ENCODE results near the gene TXNDC11.

Gene TXNDC11

DNA sequence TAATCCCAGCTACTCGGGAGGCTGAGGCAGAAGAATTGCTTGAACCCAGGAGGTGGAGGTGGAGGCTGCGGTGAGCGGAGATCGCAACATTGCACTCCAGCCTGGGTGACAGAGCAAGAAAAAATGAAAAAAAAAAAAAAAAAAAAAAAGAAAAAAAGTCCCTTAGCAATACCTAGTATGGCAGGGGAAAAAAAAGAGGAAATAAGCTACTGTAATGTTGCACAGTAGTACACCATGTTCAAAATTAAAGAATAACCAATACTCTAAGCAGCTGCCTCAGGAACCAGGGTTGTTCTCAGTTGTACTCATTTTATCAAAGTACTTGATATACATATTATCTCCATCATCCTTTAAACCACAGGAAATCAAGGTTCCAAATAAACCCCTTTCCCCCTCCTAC is 17.3 kb upstream of the TXNDC11 start:
- Histone ChIP-seq H3K27me3 (ENCODE audit: insufficient read depth, low read depth) (no peaks in the 10 kb centered on the region), H3K4me1 (ENCODE audit: low read depth, poor library complexity, severe bottlenecking) (no peaks in the 10 kb centered on the region), H3K4me2 (no peak overlapping the region), H2AFZ (ENCODE audit: low read depth) (no peak overlapping the region), H3K79me2 (ENCODE audit: insufficient read depth, low read depth) (no peaks in the 10 kb centered on the region), H3K27ac (no peak overlapping the region), H4K20me1 (ENCODE audit: insufficient read depth) (no peaks in the 10 kb centered on the region), H3K4me3 (IDR thresholded peaks at IDR 0.05; ENCODE audit: insufficient read depth, low read depth, low read length) (no peak overlapping the region), H3K36me3 (ENCODE audit: insufficient read depth) (peaks cover 17% of the 10 kb centered on the region; the same call in 1 of the 2 replicates), H3K9ac (no peak overlapping the region)
- TF ChIP-seq, protein P1, sequence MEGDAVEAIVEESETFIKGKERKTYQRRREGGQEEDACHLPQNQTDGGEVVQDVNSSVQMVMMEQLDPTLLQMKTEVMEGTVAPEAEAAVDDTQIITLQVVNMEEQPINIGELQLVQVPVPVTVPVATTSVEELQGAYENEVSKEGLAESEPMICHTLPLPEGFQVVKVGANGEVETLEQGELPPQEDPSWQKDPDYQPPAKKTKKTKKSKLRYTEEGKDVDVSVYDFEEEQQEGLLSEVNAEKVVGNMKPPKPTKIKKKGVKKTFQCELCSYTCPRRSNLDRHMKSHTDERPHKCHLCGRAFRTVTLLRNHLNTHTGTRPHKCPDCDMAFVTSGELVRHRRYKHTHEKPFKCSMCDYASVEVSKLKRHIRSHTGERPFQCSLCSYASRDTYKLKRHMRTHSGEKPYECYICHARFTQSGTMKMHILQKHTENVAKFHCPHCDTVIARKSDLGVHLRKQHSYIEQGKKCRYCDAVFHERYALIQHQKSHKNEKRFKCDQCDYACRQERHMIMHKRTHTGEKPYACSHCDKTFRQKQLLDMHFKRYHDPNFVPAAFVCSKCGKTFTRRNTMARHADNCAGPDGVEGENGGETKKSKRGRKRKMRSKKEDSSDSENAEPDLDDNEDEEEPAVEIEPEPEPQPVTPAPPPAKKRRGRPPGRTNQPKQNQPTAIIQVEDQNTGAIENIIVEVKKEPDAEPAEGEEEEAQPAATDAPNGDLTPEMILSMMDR (conservative IDR thresholded peaks at IDR 0.05; ENCODE audit: low read depth, low read length) = no peak

DNA sequence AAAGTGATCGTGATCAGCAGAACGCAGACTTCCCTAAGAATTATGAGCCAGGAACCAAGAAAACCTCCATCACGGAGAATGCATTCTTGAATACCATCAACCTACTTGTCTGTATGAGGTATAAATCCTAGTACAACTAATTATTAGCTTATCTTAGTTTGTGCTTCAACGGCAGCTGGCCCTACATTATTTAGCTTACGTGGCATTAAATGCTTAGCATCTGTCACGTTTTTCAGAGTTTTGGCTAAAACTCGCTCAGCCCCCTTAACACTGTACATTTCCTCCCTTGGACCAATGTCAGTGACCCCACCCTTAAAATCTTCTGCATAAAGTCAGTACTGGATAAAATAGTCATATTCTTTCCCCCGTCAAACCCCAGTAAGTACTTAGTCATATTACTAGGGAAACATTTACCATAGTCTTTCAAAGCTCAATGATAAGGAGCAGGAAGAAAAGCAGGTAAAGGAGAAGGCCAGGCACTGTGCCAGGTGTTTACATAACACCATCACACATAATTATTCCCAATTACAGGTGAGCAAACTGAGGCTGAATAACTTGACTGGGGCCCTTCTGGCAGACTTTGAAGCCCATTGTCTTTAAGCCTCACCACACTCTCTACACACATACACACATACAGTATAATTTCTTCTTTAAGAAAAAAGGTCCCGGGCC is 16.6 kb upstream of the TXNDC11 start:
- TF ChIP-seq, protein P1 (conservative IDR thresholded peaks at IDR 0.05; ENCODE audit: low read depth, low read length) = no peak
- no peaks in the 10 kb centered on the region for H3K27me3 ChIP-seq (ENCODE audit: insufficient read depth, low read depth)
- no peak overlapping the region for H3K9ac ChIP-seq
- no peaks in the 10 kb centered on the region for H3K79me2 ChIP-seq (ENCODE audit: insufficient read depth, low read depth)
- no peaks in the 10 kb centered on the region for H3K4me1 ChIP-seq (ENCODE audit: low read depth, poor library complexity, severe bottlenecking)
- H3K4me2 ChIP-seq = no peak overlapping the region
- H3K36me3 ChIP-seq (ENCODE audit: insufficient read depth) = peaks cover 15% of the 10 kb centered on the region; the same call in 1 of the 2 replicates
- no peak overlapping the region for H2AFZ ChIP-seq (ENCODE audit: low read depth)
- H4K20me1 ChIP-seq (ENCODE audit: insufficient read depth) = no peaks in the 10 kb centered on the region
- H3K27ac ChIP-seq = no peak overlapping the region
- H3K4me3 ChIP-seq (IDR thresholded peaks at IDR 0.05; ENCODE audit: insufficient read depth, low read depth, low read length) = no peak overlapping the region

DNA sequence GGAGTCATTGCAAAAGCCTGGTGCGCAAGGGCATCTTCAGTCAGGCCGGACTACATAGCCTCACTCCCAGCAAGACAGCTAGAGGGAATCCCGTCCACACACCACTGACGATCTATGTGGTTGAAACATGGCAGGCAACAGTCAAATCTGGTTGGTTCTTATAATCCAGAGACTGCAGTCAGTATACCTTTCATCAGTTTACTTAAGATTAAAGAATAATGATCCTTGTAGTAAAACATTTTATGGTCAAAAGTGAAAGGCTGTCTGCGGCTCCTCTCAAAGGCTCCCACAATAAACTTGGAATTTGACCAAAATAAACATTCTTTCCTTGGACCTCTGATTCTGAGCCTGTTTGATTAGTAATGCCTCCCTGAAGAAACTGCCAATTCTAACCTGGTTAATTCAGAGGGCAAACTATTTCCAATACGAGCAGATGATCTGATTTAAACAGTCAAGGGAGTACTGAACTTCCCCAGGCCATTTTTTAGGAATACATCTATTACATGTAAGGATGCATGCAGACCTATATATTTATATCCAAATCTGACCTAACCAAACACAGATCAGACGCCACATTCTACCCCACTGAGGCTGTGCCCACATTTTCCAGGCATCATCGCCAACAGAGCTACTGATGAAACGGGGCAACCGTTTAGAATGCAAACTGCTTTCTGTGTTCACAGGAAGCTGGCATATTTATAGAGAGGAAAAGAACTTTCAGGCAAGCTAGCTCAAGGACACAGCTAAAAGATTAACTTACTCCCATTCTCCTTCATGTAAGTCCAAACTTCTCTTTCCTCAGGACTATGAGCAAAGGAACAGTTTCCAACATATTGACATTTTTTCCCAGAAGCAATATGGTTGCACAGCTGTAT is 15.3 kb upstream of the TXNDC11 start:
- H4K20me1 ChIP-seq (ENCODE audit: insufficient read depth) = no peaks in the 10 kb centered on the region
- H3K27me3 ChIP-seq (ENCODE audit: insufficient read depth, low read depth) = no peaks in the 10 kb centered on the region
- no peaks in the 10 kb centered on the region for H3K79me2 ChIP-seq (ENCODE audit: insufficient read depth, low read depth)
- H3K9ac ChIP-seq = no peak overlapping the region
- H2AFZ ChIP-seq (ENCODE audit: low read depth) = no peak overlapping the region
- H3K4me1 ChIP-seq (ENCODE audit: low read depth, poor library complexity, severe bottlenecking) = no peaks in the 10 kb centered on the region
- TF ChIP-seq, protein P1 (conservative IDR thresholded peaks at IDR 0.05; ENCODE audit: low read depth, low read length) = no peak
- H3K4me2 ChIP-seq = no peak overlapping the region
- no peak overlapping the region for H3K4me3 ChIP-seq (IDR thresholded peaks at IDR 0.05; ENCODE audit: insufficient read depth, low read depth, low read length)
- H3K27ac ChIP-seq = no peak overlapping the region
- peaks cover 15% of the 10 kb centered on the region; the same call in 1 of the 2 replicates for H3K36me3 ChIP-seq (ENCODE audit: insufficient read depth)

DNA sequence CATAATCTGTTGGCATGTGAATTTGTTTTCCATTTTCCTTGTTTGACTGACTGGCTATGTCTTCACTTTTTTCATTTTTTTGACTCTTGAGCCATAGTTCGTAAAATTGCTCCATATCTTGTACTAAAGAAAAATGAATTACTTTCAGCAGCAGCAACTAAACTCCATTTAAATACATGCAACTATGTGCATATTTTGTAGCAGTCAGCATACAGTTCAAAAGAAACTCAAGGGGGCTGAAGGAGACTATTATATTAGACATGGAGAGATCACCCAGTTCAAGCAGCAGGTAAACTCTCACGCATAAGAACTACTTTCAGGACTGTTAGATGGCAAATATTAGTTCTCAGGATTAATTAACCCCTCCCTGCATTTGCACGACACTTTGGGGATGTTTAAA is 13.6 kb upstream of the TXNDC11 start:
- Histone ChIP-seq H3K9ac (no peak overlapping the region), H3K27ac (no peak overlapping the region), H4K20me1 (ENCODE audit: insufficient read depth) (no peaks in the 10 kb centered on the region), H3K4me2 (no peak overlapping the region), H3K4me1 (ENCODE audit: low read depth, poor library complexity, severe bottlenecking) (no peaks in the 10 kb centered on the region), H3K79me2 (ENCODE audit: insufficient read depth, low read depth) (no peaks in the 10 kb centered on the region), H3K4me3 (IDR thresholded peaks at IDR 0.05; ENCODE audit: insufficient read depth, low read depth, low read length) (no peak overlapping the region), H3K36me3 (ENCODE audit: insufficient read depth) (peaks cover 27% of the 10 kb centered on the region; the same call in 1 of the 2 replicates), H3K27me3 (ENCODE audit: insufficient read depth, low read depth) (no peaks in the 10 kb centered on the region), H2AFZ (ENCODE audit: low read depth) (no peak overlapping the region)
- TF ChIP-seq, protein P1 (conservative IDR thresholded peaks at IDR 0.05; ENCODE audit: low read depth, low read length) = no peak
